GM21717 (cell line): Measurements from ENCODE around the gene ABHD8.

ENCODE experiments used
- ATAC-seq: cut with Tn5 transposase; IDR thresholded peaks from one replicate; pipeline ENCODE4 v1.9.1; 2021; ENCODE audit warnings: mild to moderate bottlenecking, moderate library complexity; ENCODE audit not compliant: unreplicated experiment

ABHD8 gene

DNA sequence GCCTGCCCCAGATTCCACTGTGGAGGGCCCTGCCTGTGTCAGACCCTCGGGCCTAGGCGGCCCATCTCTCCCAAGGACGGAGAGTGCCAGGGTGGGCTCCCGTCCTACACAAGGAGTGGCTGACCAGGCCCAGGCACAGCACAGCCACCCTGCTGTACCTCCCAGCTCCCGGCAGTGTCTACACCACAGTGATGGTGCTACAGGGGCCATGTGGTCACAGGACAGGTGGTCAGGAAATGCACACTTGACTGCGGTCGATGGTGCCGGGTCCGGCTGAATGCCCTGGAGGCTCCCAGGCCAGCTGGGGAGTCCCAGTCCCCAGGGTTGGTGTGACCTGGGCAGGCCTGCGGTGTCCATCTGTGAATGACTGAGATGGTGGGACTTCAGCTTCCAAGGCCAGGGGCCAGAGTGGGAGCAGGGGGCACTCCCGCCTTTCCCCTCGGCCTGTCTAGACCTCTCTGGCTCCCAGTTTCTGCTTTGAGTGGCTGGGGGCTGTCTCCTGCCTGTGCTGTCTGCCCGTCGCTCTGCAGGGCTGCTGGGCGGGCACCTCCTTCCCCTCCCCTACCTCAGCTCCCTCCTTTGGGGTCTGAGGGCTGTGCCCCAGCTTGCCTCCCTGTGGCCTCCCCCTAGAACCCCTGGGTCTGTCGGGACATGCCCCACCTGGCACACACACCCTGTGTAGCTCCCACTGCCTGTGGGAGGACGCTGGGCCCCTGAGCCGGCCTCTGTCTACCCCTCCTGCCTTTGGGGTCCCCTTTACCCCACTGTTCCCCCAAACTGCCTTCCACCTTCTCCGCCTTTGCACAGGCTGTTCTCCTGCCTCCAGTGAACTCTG is 18.6 kb upstream of the ABHD8 start:
- no peak for ATAC-seq

DNA sequence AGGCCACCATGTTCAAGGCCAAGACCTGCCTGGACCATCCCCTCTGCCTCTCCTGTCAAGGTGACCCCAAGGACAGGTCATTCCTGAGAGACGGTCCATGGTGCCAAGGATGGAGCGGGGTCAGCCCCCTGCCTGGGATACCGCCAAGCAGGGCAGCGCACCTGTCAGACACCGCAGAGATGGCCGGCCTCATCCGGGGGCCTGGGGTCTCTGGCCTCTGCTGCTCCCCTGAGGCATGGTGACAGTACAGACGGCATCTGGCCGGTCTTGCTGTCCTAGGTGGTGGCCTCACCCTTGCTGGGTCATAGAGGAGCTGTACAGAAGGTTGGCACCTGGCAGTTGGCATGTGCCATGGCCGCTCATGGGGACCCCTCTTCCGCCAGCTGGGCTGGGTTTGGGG is 17.2 kb upstream of the ABHD8 start:
- ATAC-seq = no peak

DNA sequence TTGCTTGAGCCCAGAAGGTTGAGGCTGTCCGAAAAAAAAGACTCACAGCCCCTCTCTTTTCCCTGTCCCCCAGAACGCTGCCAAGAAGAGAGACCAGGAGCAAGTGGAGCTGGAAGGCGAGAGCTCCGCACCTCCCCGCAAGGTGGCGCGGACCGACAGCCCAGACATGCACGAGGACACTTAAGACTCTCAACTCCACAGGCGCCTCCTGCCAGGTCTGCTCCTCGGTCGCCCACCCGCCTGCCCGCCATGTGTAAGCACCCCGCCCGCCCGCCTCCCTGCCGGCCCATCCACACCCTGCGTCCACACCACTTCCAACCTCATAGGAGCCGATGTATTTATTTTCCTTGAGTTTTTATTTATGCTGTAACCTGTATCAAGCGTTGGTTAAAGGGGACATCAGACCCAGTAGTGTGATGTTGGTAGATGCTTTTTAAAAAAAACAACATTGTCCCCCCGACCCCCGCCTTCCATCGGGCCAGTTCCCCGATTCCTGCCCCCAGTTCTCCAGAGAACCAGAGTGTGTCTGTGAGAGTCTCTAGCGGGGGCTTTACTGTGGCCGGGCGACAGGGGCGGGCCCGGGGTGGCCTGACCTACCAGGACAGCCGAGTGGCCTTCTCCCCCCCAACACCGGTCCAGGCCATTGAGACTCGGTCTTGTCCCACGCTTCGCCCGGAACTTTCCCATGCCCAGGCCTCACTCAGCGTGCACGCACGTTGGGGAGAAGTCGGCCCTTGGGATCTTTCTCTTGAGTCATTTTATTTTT is 16.4 kb upstream of the ABHD8 start:
- ATAC-seq = no peak

DNA sequence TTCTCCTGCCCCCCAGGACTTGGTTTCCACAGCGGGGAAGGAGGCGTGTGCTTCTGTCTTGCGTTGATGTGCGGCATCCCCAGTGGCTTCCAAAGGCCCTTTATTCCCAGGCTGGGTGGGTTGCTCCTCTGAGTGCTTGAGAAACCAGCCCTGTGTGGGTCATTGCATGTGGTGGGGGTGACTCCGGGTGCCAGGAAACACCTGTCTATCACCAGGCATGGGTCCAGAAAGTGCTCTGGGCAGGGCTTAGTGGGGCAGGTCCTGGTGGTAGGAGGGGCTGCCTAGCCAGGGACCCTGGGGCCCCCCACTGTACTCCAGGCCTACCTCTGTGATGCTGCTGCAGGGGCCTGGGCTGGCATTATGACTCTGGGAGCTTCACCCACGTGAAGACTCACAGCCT is 15.7 kb upstream of the ABHD8 start:
- ATAC-seq = no peak

DNA sequence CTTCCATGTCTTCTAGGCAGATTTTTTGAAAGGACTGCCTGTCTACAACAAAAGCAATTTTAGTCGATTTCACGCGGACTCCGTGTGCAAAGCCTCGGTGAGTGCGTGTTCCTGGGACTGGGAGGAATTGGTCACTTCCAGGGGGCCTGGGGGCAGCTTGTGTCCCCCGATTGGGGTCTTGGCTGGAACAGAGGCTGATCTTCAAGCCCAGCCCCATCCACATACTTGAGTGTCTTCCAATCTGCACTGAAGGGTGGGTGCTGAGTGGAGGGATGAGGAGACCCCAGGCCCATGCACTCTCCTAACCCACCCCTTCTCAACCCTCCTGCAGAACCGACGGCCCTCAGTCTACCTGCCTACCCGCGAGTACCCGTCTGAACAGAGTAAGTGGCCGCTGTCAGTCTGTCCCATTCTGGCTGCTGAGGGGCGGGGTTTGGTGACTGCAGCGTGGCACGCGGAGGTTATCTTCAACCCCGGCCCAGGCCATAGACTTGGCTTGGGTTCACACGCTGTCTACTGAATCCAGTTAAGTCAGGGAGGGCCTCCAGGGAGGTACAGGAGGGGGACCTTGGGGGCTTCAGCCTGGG is 10.9 kb upstream of the ABHD8 start:
- no peak for ATAC-seq

DNA sequence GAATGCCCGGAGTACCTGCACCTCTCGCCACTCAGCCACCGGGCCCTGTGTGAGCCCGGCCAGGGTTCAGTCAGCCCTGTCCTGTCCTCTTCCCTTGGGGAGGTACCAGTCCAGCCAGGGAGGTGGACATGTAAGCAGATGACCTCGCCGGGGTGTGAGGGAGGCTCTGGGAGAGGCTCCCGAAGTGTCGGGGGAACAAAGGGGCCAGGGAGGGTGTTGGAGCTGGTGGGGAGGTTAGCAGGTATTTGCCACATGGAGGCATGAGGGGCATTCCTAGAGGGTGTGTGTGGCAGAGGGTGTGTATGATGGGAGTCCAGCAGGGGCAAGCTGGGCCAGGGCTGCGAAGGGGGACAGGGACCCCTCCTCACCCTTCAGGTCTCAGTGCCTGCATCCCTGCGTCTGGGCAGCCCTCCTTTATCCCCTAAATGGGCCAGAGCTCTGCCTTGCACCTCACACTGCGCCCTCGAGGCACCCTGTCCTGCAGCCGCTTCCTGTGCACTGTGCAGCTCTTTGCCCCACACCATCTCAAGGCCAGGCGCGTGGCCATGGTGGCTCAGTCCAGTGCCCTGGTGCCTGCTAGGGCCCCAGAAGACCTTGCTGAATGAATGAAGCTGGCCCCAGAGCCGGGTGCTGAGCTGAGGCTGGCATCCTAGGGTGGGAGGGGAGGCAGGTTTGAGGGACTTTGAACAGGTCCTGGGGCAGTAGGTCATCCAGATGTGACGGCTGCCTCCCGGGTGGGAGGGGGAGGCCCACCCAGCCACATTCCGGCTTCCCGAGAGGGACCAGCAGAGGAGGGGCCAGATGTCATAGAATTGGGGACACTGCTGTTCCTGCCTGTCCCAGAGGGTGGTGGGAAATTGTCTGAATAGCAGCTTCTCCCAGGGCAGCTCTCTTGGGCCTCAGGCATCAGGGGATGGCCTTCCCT is 9.2 kb upstream of the ABHD8 start:
- no peak for ATAC-seq

DNA sequence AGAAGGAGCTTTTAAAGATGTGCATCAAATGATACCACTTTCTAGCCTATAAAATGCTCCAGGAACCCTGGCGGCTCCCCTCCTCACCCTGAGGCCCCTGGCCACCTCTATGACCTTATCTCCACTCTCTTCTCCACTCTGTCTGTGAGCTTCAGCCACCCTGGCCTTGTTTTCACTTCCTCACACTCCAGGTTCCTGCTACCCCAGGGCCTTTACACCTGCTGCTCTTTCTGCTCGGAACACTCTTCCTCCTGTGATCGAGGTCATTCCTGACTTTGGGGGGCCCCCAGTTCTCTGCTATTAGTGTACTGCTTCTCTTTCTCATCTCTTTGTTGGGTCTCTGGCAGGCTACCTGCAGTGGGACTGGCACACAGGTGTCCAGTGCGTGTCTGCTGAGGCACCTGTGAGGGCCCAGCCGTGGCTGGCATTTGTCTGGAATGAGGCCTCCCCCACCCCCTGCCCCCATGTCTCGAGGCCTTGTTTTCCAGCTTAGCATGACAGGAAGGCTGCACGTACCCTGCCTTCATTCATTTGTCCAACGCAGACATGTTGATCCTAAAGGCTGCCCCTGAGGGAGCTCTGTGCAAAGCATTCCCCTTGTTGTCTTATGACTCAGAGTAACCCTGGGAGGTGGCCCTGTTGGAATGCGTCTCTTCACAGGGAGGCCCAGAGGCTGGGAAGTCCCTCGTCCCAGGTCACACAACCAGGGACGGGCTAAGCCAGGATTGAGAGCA is 8.4 kb upstream of the ABHD8 start:
- no peak for ATAC-seq

DNA sequence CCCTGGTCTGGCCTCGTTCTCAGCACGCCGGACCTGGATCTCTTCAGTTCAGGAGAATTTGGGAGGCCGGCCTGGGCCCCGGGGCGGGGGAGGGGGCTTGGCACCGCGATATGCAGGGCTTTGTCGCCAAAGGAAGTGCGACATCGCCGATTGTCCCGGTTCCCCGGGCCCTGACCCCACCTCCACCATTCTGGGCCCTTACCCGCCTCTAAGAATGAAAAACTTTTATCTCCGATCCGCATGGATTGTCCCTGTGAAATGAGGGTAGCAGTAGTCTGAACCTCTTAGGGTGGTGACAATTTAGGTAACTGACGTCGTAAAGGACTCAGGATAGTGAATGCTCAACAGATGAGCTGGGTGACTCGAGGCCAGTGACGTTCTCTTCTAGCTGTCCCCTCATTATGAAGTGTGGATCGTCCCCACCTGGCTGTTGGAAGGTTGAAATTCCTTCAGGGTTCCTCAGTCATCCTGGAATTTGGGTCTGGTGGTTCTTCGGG is 6.8 kb upstream of the ABHD8 start:
- no peak for ATAC-seq

DNA sequence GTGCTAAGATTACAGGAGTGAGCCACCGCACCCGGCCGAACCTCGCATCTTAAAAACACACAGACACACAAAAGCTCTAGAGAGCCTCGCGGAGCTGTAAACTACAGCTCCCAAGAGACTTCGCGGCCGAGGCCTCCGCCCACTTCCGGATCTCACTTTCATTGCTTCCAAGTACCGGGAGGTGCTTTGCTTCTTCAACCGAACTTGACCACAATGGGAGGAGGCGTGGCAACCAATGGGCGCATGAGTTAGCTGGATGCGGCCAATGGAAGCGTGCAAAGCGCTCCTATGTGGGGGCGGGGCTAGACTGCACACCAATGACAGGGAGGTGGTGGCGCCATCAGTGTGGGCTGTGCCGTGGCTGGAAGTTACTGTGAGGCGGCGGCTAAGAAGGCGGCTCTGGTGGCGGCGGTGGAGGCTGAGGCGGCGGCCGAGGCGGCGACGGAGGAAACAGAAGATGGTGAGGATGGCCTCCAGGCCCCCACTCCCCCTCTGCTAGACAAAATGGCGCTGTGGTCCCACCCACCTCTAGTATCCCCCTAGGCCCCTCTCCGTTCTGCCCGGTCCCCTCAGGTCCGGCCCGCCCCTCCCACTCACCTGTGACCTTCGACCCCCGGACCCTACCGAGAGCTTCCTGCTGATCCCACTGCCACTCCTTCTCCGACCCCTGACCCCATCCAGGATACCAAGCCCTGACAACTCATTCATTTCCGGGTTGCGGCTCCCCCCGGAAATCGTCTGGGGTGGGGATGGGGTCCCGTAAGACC is 6.2 kb upstream of the ABHD8 start, which contains the start of gene DDA1:
DDA1 (plus strand) TSS at position 366 of the 767 bp plus-strand sequence; CDS start at position 458, 92 bp downstream.
- peak; percentile 50 for ATAC-seq

DNA sequence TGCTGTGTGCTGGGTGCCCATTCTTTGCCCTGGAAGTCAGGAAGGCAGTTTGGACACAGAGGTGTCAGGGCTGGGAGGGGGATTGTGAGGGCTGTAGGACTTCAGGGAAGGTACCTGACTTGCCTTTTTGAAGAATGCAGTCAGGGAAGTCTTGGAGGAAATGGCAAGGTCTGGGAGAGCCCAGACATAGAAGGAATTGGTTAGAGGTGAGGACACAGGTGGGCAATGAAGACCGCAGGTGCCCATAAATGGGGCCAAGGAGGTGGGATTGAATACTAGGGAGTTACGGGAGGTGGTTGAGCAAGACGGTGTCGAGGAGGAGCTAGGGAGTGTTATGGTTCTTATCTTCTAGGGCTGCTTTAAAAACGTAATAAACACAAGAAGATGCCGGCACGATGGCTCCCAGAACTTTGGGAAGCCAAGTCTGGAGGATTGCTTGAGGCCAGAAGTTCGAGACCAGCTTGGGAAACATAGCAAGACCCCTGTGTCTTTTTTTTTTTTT is 4.7 kb upstream of the ABHD8 start:
- ATAC-seq = no peak

DNA sequence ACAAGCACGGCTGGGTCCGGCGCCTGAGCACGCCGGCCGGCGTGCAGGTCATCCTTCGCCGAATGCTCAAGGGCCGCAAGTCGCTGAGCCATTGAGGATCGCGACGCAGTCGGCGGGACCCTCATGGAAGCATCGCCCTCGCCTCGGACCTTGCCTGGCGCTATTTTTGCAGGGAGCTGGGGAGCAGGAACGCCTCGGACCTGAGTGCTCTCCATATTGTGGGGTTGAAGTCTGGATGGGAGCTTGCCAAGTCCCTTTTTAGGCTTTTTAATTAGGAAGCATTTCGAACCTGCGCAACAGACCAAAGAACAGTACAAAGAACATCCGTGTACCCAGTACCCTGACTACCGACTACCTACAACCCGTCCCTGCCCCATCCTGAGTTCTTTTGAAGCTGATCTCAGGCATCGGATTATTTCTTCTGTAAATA is 3.1 kb upstream of the ABHD8 start:
- no peak for ATAC-seq

DNA sequence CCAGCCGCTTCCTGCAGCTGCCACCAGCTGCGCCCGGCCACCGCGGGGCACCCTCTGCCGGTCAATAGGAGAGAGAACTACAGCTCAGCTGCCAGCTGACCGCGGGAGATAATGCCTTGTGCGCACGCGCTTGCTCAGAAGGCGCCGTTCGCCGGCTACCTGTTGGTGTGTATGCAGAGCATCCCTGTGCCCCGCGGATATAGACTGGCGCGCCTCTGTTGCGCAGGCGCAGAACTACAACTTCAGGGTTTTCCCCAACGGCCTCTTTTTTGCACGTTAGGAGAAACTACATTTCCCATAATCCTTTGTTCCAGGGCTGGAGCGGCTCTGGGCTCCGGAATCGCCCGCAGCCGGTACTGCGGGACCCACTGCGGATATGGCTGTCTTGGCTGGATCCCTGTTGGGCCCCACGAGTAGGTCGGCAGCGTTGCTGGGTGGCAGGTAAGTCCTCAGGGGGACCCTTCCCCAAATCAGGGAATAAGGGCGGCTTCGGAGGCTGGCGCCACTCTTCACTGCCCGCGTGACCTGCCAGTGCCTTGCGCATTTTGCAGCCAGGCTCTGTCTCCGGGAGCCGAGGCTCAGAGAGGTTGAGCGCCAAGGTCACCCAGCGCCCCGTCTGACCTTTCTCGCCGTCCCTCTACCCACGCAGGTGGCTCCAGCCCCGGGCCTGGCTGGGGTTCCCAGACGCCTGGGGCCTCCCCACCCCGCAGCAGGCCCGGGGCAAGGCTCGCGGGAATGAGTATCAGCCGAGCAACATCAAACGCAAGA is 2.5 kb upstream of the ABHD8 start, which contains the start of gene MRPL34:
MRPL34 (plus strand) TSS at position 356 of the 768 bp plus-strand sequence; CDS start at position 377, 21 bp downstream.
- peak; percentile 46 for ATAC-seq

DNA sequence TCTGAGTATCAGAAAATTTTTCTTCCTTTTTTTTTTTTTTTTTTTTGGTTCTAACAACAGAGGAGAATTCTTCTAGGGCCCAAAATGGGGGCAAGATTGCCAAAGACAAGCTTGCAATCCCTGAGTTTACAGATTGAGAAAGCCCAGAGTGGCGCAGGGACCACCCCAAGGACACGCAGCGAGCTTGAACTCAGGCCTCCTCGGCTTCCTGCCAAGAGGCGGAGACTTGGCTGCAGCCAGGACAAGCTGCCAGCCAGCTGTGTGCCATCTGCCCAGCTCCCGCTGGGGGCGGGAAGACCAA is 1.9 kb upstream of the ABHD8 start:
- no peak for ATAC-seq

DNA sequence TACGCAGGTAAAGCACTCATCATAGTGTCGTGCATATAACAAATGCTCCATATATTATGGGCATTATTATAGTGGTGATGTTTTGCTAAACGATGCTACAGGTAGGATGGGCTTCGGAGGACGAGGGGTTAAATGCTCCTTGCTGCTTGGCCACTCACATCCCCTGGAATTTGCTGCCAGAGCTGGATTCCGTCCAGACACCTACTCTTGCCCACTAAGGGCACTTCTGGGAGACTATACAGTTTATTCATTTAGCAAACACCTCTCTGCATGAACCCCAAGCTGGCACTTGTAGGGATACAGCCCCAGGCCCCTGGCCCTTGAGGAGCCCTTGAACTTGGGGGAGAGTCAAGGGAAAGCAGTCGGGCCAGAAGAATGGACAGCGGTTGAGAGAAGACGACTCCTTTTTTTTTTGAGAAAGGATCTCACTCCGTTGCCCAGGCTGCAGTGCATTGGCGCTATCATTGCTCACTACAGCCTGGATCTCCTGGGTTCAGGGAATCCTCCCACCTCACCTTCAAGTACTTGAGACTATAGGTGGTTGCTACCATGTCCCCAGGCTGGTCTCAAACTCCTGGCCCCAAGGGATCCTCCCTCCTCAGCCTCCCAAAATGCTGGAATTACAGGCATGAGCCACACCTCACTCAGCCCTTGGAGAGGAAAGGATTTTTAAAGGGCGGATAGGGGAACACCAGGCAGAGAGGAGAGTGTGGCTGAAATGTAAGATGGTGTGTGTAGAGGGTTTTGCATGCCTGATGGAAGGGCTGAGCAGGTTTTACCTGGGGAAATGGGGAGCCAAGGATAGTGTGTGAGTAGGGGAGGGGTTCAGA is 1.4 kb upstream of the ABHD8 start:
- ATAC-seq = no peak

DNA sequence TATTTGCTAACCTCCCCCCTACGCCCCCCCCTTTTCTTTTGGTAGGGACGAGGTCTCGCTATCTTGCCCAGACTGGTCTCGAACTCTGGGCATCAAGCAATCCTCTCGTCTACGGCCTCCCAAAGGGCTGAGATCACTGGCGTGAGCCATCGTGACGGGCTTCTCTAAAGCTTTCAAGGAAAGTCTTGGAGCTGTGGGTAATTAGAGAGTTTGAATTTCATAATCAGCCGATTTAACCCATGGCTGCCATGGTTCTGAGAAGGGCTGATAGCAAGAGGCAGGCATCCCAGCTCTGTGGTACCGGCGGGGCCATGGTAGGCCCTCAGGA is 679 bp upstream of the ABHD8 start:
- no peak for ATAC-seq

DNA sequence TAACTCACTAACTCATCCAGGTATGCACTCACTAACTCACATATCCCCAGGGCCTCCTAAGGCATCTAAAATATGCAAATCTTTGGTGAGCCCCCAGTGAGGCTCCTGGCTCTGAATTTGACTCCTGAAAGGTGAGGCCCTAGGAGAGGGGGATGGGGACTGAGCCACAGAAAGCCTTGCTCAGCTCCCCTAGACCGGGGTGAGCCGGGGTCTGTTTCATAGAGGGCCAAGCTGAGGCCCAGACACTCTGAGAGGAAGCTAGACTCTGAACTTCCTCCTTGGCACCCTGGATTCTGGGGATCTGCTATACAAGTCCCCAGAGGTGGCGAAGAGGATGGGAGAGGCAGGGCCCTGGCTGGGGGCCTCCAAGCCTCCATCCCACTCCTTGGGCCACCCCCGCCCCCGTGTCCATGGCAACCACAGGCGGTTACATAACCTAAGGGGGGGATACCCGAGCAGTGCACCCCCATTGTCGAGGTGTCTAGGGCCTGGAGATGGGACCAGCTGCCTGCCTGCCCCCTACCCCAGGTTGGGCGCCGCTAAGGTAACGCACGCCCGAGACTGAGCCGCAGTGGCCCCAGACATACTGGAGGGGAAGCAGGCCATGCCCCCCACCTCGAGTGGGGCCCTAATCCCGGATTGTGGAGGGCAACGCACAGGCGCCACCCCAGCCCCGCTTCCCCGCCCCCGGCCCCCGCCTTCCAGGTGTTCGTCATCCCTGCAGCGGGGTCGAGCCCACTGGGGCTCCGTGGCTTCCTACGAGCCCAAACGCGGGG is 646 bp downstream of the ABHD8 start:
- no peak for ATAC-seq
